Measurements from ENCODE around the gene RGS13.

Gene RGS13

DNA sequence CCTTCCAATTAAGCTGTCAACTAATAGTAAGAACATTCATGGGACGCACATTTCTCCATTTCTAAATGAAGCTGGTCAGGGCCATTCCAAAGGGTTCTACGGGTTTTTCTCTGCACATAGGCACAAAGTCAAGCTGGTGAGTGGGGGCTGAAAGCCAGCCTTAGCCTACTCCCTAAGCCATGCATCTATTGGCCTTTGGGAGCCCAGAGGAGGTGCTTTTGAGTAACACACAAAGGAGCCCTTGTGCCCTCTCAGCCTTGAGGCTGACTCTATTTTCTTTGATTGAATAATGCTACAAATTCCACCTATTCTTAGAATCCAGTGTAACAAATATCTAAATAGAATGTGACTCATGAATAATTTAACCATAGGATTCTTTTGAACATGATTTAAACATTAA, 73.6 kb downstream of the RGS13 start:
- no peak for DNase-seq
- Histone ChIP-seq H3K4me3 (ENCODE audit: low read depth, low read length) (no peak overlapping the region), H3K27me3 (replicated peaks) (no peaks in the 10 kb centered on the region), H3K36me3 (replicated peaks) (no peaks in the 10 kb centered on the region), H3K27ac (no peak overlapping the region)
- TF ChIP-seq CTCF (IDR thresholded peaks at IDR 0.05; ENCODE audit: low read depth, low read length, missing control alignments): no peak
- in situ Hi-C loops (cut with HindIII; ENCODE audit: low pct_ligation_motif_present, low sequenced_read_pairs): no loop called here
